Smooth muscle cell of the brain vasculature (primary cell): ENCODE measurements around the gene PRMT5.
"Not testable (repeated sequence)": the region's sequence is repeated elsewhere in the genome, so short reads cannot be mapped to it uniquely, and the experiment has no call there.

ENCODE experiments used
- DNase-seq: peaks from one replicate; pipeline ENCODE4 v3.0.0-alpha.2; 2012; ENCODE audit warnings: low read depth, low spot score

PRMT5 gene

GRCh38 chr14:22932146-22932545 is 3.0 kb upstream of the PRMT5 start:
- no peak for DNase-seq

GRCh38 chr14:22929961-22930364 is 787 bp upstream of the PRMT5 start:
- no peak for DNase-seq

- DNase-seq = no peak
These were observed 706 bp downstream of the PRMT5 start for GRCh38 chr14:22928237-22929103.

- DNase-seq = no peak
These were observed 2.9 kb downstream of the PRMT5 start for GRCh38 chr14:22926316-22926715.

- DNase-seq = no peak
These were observed 3.7 kb downstream of the PRMT5 start for GRCh38 chr14:22925513-22925912.

- no peak for DNase-seq
These were observed 5.4 kb downstream of the PRMT5 start for GRCh38 chr14:22923746-22924145.

- DNase-seq = no peak
These were observed 6.9 kb downstream of the PRMT5 start for GRCh38 chr14:22922294-22922693.

- no peak for DNase-seq
These were observed 8.5 kb downstream of the PRMT5 start for GRCh38 chr14:22920697-22921096.

GRCh38 chr14:22919601-22919921 is 9.6 kb downstream of the PRMT5 start:
- DNase-seq = no peak

GRCh38 chr14:22918804-22919600 is 10.2 kb downstream of the PRMT5 start, which contains the start of gene RBM23:
RBM23 (minus strand) TSS chr14:22919149.
- peak; percentile 100 for DNase-seq

GRCh38 chr14:22915886-22916521 is 13.2 kb downstream of the PRMT5 start:
- no peak for DNase-seq

- not testable (repeated sequence) for DNase-seq
These were observed 14.3 kb downstream of the PRMT5 start for GRCh38 chr14:22914836-22915235.

- no peak for DNase-seq
These were observed 18.3 kb downstream of the PRMT5 start for GRCh38 chr14:22910916-22911315.

- no peak for DNase-seq
These were observed 20.6 kb downstream of the PRMT5 start for GRCh38 chr14:22908601-22909000.

GRCh38 chr14:22907429-22907828 is 21.7 kb downstream of the PRMT5 start:
- DNase-seq = no peak

- no peak for DNase-seq
These were observed 23.1 kb downstream of the PRMT5 start for GRCh38 chr14:22906073-22906472.

GRCh38 chr14:22905627-22906026 is 23.5 kb downstream of the PRMT5 start:
- no peak for DNase-seq

- no peak for DNase-seq
These were observed 25.5 kb downstream of the PRMT5 start for GRCh38 chr14:22903742-22904087.

- DNase-seq = no peak
These were observed 27.4 kb downstream of the PRMT5 start for GRCh38 chr14:22901799-22902198.

GRCh38 chr14:22900081-22900799 is 28.9 kb downstream of the PRMT5 start:
- DNase-seq = peak; percentile 56

GRCh38 chr14:22898302-22899090 is 30.7 kb downstream of the PRMT5 start:
- no peak for DNase-seq
